GM18858 (cell line): ENCODE results near the gene PGM5.
"Not testable (repeated sequence)": the region's sequence is repeated elsewhere in the genome, so short reads cannot be mapped to it uniquely, and the experiment has no call there.

Experiments
- ATAC-seq: cut with Tn5 transposase; IDR thresholded peaks from one replicate; pipeline ENCODE4 v1.9.1; 2021; ENCODE audit not compliant: unreplicated experiment

PGM5 gene

DNA sequence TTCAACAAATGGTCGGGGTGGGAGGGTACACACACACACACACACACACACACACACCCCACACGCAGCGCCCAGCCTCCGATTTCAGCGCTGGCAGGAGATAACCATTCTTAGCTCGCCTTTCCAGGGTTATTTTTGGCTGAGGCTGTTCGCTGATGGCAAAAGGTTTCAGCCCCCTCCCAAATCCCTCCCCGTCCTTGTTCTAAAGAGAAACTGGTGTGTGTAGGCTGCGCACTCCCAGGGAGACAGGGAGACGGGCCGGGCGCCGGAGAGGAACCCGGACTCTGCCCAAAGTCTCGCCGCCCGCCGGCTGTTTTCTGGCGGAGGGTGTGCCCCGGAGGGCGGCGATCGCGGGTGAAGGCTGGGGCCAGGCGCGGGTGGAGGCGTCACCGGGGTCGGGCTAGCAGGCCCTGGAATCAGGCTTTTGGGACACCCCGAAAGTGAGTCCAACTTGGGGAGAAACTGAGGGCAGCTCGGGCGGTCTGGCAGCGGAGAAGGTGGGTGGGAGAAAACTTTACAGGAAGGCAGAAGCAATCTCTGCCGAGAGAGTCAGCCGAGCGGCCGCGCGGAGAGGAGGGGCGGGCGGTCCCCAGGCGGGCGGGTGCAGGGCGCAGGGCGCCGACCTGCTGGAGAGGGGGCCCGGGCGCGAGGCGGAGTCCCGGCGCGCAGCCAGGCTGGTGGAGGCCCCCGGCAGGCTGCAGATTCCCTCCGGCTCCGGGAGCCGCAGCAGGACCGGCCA lies at the start of gene PGM5:
Gene PGM5 (plus strand): TSS at position 232 of the 739 bp plus-strand sequence. CDS start 517 bp downstream, outside the sequence.
- ATAC-seq: not testable (repeated sequence)

GRCh38 chr9:68307127-68307526 lies 49.3 kb upstream of the PGM5 start:
- ATAC-seq: not testable (repeated sequence)

- not testable (repeated sequence) for ATAC-seq
Observed at GRCh38 chr9:68307654-68308053, 48.8 kb upstream of the PGM5 start.

DNA sequence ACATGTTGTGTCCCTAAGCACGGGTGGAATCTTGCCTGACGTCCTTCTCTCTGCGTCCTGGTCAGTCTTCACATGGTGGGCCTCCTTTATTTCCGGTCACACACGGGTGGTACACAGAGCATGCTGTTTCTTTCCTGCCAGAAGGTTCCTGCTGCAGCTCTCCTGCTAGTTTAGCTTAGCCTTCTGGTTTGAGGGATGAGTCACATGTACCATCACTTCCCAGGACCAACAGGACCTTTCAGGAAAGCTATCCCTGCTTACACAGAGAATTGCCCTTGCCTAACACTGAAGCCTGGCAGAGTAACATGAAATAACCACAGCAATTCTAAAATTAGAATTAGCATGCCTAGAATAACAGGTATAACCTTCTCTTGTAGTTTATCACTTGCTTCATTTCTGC lies 45.2 kb upstream of the PGM5 start:
- not testable (repeated sequence) for ATAC-seq

DNA sequence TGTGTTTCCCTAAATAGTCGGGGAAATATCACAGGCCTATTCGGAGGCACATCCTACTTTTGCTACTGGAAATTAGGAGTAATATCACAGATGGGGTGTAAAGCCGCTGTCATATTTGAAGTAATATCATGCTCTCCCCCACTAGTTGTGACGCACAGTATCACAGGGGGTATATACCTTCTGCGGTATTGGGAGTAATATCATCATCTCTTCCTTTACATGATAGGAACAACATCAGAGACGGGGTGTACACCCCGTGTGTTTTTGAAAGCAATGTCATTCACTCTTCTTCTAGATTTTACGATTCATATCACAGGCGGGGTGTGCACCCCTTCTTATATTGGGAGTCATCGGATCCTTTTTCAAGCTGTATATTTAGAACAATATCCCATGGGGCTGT lies 38.2 kb upstream of the PGM5 start:
- ATAC-seq: not testable (repeated sequence)

DNA sequence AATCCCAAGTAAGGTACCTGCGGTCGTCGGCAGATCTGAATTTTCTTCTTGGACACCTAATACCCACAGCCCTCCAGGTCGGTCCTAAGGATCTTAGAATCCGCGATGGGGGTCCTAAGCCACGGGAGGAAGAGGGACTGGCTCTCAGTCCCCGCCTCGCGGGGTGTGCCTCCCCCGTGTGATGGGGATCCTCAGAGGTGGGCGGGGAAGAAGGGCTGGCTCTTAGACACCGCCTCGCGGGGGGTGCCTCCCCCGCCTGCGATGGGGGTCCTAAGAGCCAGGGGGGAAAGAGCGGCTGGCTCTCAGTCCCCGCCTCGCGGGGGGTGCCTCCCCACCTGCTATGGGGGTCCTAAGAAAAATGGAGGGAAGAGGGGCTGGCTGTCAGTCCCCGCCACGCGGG lies 32.7 kb upstream of the PGM5 start:
- ATAC-seq: not testable (repeated sequence)

- ATAC-seq: not testable (repeated sequence)
Observed at GRCh38 chr9:68324518-68324917, 31.9 kb upstream of the PGM5 start.

- not testable (repeated sequence) for ATAC-seq
Observed at GRCh38 chr9:68329106-68329505, 27.3 kb upstream of the PGM5 start.

DNA sequence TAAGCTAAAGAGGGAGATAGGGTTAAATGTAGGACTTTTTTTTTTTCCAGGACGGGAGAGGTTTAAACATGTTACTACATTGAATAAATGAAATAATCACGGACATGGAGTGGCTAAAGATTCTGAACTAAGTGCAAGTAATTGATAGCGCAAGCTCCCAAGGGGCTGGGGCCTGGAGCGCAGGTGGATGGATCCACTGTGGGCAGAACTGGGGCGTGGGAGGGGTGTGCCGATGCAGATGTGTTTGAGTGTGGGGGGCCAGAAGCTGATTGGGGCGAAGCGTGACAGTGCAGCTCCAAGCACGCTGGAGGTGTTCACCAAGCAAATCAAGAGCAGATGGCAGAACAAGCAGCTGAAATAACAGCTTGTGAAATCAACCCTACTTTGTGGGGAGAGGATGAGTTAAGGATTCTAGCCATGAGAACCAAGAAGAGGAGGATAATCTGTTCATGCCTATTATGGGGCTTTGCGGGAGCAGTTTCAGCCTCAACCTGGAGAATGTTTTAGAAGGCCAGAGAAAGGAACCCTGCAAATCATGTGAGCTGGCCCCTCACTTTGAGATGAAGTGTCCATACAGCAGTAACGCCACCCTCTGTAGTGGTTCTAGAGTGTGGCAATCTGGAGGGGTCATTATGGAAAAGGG lies 25.8 kb upstream of the PGM5 start:
- not testable (repeated sequence) for ATAC-seq

- ATAC-seq: not testable (repeated sequence)
Observed at GRCh38 chr9:68332122-68332521, 24.3 kb upstream of the PGM5 start.

DNA sequence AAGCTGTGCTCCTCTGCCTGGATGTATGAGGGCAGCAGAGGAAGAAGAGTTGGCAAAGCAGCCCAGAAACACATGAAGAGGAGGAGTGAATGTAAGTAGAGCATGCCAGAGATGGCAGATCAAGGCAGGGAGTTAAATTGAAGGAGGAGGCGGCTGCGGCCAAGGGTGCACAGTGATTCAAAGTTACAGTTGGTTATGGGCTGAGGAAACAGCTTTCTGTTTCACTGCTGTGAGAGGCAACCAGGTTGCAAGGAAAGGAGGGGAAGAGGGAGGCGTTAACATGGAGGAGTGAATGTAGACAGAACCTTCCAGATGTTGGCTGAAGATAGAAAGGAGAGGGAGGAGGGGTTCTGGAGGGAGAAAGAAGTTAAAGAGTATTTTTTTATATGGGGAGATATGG lies 20.5 kb upstream of the PGM5 start:
- ATAC-seq: not testable (repeated sequence)

DNA sequence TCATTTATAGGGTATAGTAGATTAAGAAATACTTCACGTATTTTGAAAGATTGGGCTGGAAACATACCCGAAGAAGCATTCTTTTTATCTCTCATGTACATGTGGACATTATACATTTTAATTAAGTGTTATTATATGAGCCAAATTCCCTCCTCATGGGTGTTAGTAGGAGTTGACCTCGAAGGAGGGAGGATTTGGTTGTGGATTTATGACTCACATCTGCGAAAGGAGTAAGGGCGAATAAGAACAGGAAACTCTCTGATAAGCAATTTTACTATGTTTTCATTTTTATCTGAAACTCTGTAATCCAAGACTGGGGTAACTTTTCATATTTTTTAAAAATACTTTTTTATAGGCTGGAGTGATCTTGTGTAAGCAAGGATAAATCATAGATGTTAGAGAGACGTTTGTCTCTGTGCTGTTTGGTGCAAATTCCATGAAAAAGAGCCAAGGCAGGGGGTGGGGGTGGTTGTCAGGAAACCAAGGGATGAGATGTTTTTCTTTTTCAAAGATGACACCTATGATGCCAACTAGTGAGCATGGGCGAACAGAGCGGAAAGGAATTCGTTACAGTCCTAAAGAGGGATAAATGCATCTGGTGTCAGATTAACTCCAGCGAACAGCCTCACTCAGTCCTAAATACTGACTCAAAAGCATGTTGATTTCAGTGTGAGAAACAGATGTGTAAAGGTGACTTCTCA lies 19.6 kb upstream of the PGM5 start:
- ATAC-seq: not testable (repeated sequence)

DNA sequence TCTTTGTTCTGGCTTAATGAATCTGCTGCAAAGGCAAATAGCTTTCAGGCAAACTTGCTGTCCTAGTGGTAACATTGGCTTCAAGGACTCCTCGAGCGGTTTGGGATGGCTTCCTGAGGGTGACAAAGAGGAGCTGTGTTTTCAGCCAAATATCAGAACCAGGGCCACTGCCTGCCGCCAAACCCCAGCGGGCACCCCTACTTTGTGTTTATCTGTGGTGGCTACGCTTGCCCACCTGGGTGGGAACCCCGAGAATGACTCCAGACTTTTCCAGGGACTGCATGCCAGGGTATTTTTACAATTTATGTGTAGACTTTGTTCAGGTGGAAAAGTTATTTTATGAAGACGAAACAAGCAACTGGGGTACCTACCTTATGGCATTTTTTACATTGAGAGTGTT lies 18.4 kb upstream of the PGM5 start:
- not testable (repeated sequence) for ATAC-seq

DNA sequence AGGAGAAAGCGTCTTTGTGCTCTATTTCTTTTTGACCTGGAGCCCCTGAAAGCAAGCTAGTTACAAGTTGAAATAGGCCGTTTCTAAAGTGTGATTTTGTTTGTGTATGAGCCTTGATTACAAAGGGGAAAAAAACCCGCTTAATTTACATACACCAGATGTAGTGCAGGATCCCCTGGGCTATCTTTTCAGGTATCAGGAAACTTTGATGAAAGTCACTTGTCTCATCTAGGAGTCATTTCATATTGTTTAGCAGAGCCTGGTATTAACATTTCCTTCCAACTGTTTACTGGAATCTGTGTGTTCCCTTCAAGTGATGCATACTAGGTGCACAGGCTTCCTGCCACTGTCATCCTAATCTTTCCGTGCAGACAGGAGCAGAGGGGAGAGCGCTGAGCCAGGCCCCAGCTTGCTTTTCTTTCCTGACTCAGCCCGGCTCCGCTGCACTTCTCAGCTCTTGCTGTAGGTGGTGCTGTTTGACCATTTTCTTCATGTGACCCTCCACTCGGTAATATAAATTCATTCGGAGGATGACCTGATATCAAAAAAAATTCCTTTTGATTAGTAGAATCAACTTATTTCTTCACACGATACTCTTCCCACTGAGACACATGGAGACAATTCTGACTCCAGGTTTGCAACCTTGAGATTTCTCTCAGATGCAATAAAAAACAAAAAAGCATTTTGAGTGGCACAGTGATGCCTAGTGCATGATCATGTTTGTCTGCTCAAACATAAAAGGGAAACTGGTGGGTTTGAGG lies 14.0 kb upstream of the PGM5 start:
- ATAC-seq: peak; percentile 85

GRCh38 chr9:68343242-68343641 lies 13.2 kb upstream of the PGM5 start:
- not testable (repeated sequence) for ATAC-seq

DNA sequence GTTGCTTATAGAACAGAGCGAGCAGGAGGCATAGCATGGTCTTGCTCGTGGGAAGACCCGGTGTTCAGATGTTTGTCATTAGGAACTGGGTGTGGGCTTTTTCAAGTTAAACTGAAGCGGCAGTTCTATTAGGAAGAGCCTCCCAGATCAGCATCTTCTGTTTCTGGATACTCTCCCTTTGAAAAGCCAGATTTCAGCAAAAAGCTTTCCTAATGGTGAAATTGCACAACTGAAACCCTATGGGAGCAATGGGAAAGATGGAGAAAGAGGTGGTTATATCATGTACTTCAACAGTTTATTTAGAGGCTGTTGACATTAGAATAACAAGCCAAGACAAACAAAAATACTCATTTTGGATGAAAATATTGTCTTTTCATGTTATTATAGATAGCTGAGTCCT lies 12.4 kb upstream of the PGM5 start:
- not testable (repeated sequence) for ATAC-seq

DNA sequence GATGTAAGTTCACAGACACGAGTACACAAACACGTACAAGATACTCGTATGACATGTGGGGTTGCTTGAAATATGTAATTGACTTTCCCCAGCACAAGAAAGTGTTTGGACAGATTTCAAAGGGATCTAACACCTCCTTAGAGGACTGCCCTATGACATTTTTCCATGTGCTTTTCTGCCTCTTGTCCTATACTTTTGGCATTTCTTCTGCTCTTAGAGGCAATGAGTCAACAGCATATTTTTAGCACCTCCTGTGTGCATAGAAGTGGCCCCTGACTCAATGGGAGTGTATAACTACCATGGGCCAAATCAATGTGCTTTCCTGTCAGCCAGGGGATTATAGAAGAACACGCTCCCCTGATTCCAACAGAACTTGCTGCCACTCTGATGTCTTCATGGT lies 4.7 kb upstream of the PGM5 start:
- not testable (repeated sequence) for ATAC-seq

GRCh38 chr9:68355993-68356379 lies 425 bp upstream of the PGM5 start:
- not testable (repeated sequence) for ATAC-seq

DNA sequence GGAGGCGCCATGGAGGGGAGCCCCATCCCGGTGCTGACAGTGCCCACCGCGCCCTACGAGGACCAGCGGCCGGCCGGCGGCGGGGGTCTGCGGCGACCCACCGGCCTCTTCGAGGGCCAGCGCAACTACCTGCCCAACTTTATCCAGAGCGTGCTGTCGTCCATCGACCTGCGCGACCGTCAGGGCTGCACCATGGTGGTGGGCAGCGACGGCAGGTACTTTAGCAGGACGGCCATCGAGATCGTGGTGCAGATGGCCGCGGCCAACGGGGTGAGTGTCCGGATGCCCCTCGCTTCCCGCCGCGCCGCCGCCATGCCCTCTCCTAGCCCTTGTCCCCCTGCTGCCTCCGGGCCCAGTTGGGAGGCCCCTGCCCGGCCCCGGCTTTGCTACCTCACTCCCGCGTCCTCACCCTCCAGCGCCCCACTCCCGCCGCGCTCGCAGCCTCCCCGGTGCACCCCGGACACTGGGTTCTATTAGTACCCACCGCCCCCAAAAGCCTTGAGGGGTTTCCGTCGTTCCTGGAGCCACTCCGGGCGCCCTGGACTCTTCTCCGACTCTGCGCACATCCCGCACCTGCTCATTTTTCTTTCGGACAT lies 806 bp downstream of the PGM5 start:
- ATAC-seq: not testable (repeated sequence)

- ATAC-seq: not testable (repeated sequence)
Observed at GRCh38 chr9:68366933-68367547, 10.6 kb downstream of the PGM5 start.
